Suppressor macrophage (primary cell): Measurements from ENCODE around the gene MAN1C1.
"Not testable (repeated sequence)": the region's sequence is repeated elsewhere in the genome, so short reads cannot be mapped to it uniquely, and the experiment has no call there.

ENCODE experiments used
- DNase-seq, 4 experiments: peaks; one replicate each; pipeline ENCODE4 v3.0.0-alpha.2; 2020 to 2022

MAN1C1 gene

GRCh38 chr1:25699059-25699458 lies 82.5 kb downstream of the MAN1C1 start:
- DNase-seq, result not testable (repeated sequence)

- peak in 3 of 4 experiments; percentile 38 to 42 (median 40) for DNase-seq
Observed at GRCh38 chr1:25699500-25700143, 83.0 kb downstream of the MAN1C1 start.

GRCh38 chr1:25700144-25700523 lies 83.5 kb downstream of the MAN1C1 start:
- DNase-seq, result no peak

- DNase-seq, result no peak
Observed at GRCh38 chr1:25700626-25701025, 84.0 kb downstream of the MAN1C1 start.

- DNase-seq, result no peak
Observed at GRCh38 chr1:25701030-25701785, 84.6 kb downstream of the MAN1C1 start.

GRCh38 chr1:25702101-25702775 lies 85.6 kb downstream of the MAN1C1 start:
- DNase-seq, result no peak

- no peak for DNase-seq
Observed at GRCh38 chr1:25703041-25703440, 86.5 kb downstream of the MAN1C1 start.

- no peak for DNase-seq
Observed at GRCh38 chr1:25703671-25704266, 87.2 kb downstream of the MAN1C1 start.

GRCh38 chr1:25704267-25704691 lies 87.7 kb downstream of the MAN1C1 start:
- peak; percentile 78 to 90 (median 82) for DNase-seq

- no peak for DNase-seq
Observed at GRCh38 chr1:25705699-25706098, 89.1 kb downstream of the MAN1C1 start.

- DNase-seq, result peak; percentile 56 to 69 (median 64)
Observed at GRCh38 chr1:25706146-25707089, 89.8 kb downstream of the MAN1C1 start.

GRCh38 chr1:25707280-25708016 lies 90.9 kb downstream of the MAN1C1 start:
- peak in 3 of 4 experiments; percentile 8 to 21 (median 21) for DNase-seq

- DNase-seq, result no peak
Observed at GRCh38 chr1:25710583-25711347, 94.2 kb downstream of the MAN1C1 start.

- peak; percentile 71 to 90 (median 86) for DNase-seq
Observed at GRCh38 chr1:25711555-25712298, 95.1 kb downstream of the MAN1C1 start.

GRCh38 chr1:25712299-25712970 lies 95.8 kb downstream of the MAN1C1 start:
- no peak for DNase-seq

- DNase-seq, result no peak
Observed at GRCh38 chr1:25713961-25714360, 97.4 kb downstream of the MAN1C1 start.

- no peak for DNase-seq
Observed at GRCh38 chr1:25714372-25714931, 97.9 kb downstream of the MAN1C1 start.

- peak; percentile 35 to 67 (median 58) for DNase-seq
Observed at GRCh38 chr1:25715888-25716287, 99.3 kb downstream of the MAN1C1 start.

- no peak for DNase-seq
Observed at GRCh38 chr1:25716320-25716719, 99.7 kb downstream of the MAN1C1 start.
